NCI-H526 (cell line): ENCODE measurements around the gene P4HA3.

Source experiments
- DNase-seq, 2 experiments: peaks; one replicate each; lab custom pipeline; 2025; lab: John Stamatoyannopoulos, UW

Gene P4HA3

DNA sequence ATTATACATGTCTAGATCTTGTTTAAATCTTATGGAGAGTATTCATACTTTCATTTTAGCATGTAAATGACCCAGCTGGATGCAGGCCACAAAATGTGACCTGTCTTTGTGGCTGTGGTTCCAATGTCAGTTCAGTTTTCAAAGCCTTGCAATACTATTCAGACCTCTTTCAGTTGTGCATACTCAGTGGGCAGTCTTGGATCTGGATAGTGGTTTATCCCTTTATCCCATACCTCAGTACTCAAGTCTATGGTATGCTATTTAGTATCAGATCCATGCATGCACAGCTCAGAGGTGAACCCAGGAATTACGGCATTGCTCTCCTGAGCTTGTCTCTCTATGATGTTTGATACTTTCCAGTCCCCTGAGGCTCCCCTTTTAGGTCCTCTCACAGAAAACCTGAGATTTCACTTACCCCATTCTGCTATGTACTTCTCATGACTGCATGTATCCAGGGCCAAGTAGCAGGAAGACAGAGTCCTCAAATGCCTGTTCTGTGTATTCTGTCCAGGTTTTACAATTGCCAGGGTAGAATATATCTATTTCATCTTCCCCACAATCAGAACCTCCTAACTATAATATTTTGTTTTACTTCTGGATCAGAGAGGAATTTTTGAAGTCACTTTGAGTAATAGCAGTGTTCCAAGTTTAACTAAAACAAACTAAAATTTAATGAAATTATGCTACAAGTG lies 6.9 kb upstream of the P4HA3 start:
- DNase-seq: no peak

GRCh38 chr11:74316772-74317505 lies 5.5 kb upstream of the P4HA3 start:
- DNase-seq: no peak

DNA sequence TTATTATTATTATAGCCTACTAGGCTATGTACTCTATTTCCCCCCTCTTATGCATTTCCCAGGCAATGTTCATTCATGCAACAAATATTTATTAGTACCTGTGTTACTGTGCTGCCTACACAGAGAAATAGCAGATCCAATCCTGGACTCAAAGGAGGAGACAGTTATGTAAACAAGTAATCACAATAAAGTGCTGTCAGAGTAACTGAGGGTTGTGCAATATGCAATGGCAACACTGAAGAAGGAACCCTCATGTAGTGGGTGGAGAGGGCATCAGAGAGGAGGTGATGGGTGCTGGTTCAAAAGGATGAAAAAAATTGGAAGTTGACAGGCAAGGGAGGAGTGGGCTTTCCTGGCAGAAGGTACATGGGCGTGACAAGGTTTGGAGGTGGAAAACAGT lies 886 bp upstream of the P4HA3 start:
- DNase-seq: no peak

GRCh38 chr11:74310857-74311256 lies 583 bp downstream of the P4HA3 start:
- DNase-seq: no peak

DNA sequence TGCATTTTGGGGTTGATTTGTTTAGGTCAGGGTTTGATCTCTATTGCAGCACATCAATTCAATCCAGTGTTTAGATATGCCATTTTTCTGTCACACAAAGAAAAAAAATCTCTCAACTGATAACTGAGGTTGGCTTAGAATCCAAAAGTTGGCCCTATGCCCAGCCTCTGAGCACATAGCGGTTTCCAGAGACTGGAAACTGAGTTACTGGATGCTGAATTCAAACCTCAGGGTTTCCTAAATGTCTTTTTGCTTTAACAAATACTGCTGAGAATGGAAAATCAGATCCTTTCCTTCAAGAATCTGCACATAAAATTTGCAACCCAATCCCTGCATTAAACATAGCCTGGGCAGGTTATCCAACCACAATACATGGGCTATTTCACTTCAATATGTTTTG lies 4.0 kb downstream of the P4HA3 start:
- no peak for DNase-seq

- no peak for DNase-seq
Measured at GRCh38 chr11:74306435-74307175, 4.8 kb downstream of the P4HA3 start.

DNA sequence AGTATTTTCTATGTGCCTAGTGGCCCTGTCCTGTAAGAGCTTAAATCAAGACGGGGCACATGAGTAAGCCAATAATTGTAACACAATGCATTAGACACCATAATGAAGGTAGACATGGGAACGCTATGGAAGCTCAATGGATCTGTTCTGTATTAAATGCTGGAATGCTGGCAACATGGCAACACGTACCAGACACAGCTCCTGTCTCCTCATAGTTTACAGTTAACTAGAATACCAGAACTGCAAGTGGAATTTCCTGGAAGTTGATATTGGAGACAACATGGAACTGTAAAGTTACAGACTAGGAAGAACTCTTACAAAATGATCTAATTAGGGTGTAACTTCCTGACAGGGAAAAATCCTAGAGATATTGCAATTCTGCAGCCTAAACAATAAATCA lies 12.4 kb downstream of the P4HA3 start:
- no peak for DNase-seq

GRCh38 chr11:74297484-74297883 lies 14.0 kb downstream of the P4HA3 start:
- DNase-seq: peak in 1 of 2 experiments; percentile 26

DNA sequence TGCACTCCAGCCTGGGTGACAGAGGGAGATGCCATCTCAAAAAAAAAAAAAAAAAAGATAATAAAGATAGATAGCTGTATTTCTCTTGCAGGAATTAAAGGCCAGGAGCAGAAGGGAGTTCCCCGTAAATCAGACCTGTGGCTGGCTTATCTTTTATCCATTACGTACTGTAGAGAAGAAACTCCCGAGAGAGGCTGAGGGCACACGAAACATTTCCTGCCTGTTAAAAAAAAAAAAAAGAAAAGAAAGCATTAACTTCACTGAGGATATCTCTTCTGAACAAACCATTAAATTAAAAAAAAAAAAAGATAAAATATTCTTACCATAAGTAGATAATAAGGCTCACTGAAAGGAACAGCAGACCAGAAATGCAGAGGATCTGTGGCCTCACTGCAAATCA lies 22.5 kb downstream of the P4HA3 start:
- no peak for DNase-seq

- DNase-seq: no peak
Measured at GRCh38 chr11:74288161-74288560, 23.3 kb downstream of the P4HA3 start.

GRCh38 chr11:74284466-74284865 lies 27.0 kb downstream of the P4HA3 start:
- DNase-seq: no peak

DNA sequence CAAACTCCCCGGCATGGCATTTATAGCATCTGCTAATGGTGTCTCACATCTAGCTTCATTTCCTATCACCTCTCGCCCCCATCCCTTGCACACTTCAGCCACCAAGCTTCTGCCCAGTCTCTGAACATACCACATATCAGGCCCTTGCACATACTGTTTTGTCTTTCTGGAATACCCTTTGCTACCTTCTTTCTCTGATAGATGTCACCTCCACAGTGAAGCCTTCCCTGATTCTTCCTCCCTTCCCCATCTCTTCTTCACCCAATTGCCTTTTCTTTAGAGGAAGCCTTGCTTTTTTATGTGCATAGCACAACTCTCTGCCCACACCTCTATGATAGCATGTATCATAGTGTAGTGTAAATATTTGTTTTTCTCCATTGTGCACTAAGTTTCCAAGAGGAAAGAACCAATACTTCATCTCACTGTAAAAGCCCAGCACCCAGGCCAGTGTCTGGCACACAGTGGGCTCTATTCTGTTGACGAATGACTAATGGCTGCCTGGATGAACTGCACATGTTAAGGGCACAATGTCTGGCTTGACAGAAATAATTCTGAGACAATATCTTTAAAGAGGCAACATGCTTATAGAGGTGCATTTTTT lies 27.8 kb downstream of the P4HA3 start:
- no peak for DNase-seq

DNA sequence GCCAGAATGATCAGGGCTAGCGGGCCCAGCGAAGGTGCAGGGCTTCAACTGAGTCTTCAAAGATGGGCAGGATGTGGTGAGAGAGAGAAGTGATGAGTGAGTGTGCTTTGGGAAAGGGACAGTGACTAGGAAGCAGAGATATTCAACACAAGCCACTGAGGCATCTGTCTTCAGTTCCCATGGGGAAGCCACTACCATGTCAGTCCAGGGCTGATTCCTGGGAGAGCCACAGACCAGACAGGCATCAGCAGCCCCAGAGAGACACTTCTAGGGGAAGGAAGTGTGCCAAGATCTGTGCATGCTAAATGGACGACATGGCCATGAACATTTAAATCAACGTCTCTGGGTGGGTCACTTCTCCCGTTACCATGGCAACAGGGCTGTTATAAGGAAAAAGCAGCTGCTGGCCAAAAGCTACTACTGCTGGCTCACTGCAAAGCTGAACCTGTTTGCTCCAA lies 28.5 kb downstream of the P4HA3 start:
- DNase-seq: no peak

DNA sequence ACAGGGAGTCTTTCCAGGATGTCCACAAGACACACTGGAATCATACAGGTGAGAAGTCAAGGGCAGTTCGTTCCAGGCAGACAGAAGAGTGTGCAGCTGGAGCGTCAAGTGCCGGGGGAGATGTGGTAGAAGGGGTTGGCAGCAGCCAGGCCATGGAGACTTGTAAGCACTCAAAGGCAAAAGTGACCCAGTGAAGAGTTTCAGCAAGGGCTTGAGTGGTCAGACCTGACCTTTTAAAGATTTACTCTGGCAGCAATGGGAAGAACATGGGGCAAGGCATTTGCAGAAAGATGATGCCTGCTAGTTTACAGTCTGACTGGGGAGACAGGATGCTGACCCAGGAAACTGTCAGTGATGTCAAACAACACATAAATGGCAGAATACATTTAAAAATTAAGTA lies 29.0 kb downstream of the P4HA3 start:
- no peak for DNase-seq

GRCh38 chr11:74280494-74280893 lies 30.9 kb downstream of the P4HA3 start:
- DNase-seq: peak in 1 of 2 experiments; percentile 19

- no peak for DNase-seq
Measured at GRCh38 chr11:74279256-74279655, 32.2 kb downstream of the P4HA3 start.

- no peak for DNase-seq
Measured at GRCh38 chr11:74278721-74279161, 32.7 kb downstream of the P4HA3 start.

DNA sequence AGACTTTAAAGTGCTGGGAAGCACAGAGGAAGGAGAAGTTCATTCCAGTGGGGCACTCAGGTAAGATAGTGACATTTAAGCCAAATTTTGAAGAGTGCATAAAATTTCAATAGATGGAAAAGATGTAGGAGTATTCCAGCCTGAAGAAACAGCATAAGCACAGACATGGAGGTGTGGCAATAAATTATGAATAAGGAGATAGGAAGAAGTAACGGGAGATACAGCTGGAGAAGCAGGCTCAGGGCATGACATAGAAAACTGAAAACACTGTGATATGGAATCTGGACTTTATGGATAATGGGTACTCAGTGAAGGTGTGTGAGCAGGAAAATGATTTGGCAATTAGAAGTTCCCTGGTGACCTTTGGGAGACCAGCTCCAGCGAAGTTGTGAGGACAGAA lies 33.3 kb downstream of the P4HA3 start:
- DNase-seq: no peak

GRCh38 chr11:74276581-74276980 lies 34.9 kb downstream of the P4HA3 start:
- DNase-seq: no peak

DNA sequence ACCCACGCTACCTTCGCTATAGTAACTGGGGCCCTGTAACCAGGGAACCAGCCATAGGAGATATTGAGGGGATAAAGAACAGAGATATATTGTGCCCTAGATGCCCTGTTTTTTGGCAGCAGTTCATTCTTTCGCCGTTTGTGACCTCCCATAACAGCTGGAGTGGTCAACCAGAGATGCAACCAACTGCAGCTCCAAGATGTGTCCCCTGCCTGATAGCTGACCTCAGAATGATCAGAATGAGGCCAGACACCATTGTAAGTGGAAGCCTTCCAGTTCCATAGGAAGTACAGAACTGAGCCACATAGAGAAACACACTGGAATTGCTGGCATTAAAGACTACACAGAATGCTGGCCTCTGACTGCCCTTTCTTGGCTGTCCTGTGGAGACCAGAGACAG lies 39.2 kb downstream of the P4HA3 start:
- DNase-seq: no peak

GRCh38 chr11:74269161-74269811 lies 42.2 kb downstream of the P4HA3 start:
- no peak for DNase-seq

DNA sequence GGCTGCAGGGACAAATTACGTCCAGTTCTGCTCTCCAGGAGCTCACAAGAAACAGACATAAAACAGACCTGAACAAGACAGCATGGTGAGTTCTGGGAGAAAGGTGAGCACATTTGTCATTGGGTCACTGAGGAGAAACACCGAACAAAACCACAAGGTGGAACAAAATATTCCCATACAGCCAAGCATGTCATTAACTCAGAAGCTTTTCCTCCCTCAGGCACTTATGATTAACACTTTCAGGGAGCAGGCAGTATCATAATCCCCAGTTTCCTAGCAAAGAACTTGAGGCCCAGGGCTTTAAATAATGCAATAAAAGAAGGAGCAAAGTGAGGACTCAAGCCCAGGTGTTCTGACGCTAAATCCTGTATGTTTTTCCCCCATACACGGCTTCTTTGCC lies 43.0 kb downstream of the P4HA3 start:
- DNase-seq: peak in 1 of 2 experiments; percentile 10
